HS-5 (cell line): ENCODE measurements around the gene ATOH8.

ENCODE experiments used
- DNase-seq: peaks from one replicate; pipeline ENCODE4 v3.0.0-alpha.2; 2012; ENCODE audit warnings: low read depth

ATOH8 gene

GRCh38 chr2:85770786-85771409 is 17.1 kb downstream of the ATOH8 start:
- DNase-seq, result no peak

DNA sequence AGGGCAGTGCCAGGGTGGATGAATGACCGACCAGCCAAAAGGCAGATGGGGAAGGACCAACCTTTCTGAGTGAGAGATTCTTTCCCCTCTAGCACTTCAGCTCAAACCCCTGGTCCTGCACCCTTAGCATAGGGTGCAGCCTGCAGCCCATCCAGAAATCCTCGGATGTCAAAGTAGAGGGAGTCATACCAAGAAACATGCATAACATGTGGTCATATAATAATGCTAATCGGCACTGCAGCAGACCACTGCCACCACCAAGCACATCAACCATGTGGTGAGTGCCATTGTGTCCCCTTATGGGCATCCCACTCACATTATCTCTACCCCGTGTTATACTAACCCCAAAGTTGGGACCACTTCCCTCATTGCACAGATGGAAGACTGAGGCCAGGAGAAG is 17.7 kb downstream of the ATOH8 start:
- DNase-seq, result no peak

DNA sequence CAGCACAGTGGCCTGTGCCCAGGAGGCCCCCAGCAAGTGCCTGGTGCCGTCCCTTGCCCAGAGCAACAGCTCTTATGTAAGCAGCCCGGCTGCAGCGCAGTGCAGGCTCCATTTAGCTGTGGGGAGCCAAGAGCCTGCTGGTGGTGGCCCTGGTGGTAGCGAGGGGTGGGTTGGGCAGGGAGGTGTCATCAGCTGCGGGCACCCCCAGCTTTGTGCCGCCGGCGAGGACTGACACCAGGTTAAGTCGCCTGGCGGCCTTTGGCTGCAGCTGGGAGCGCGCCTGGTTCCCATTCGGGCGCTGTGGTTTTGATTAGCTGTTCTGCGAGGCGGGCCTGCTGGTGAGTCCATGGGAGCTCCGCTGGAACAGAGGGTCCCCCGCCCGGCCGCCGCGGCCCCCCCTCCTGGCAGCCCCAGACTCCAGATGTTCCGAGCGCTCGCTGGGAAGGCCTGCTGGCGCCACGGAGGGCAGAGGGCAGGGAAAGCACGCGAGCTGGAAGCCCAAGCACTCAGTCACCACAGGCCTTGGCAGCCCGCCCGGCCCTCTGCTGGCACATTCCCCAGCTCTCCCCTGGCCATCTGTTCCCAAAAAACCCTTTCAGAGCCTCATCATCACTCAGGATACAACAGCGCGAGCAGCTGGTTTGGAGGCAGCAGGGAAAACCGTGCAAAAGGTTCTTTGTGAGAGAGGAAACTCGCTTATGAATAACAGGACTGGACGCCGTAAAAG is 18.4 kb downstream of the ATOH8 start:
- DNase-seq, result peak; percentile 98

GRCh38 chr2:85772841-85773491 is 19.2 kb downstream of the ATOH8 start:
- DNase-seq, result no peak

GRCh38 chr2:85773692-85774091 is 19.9 kb downstream of the ATOH8 start:
- DNase-seq, result no peak

- DNase-seq, result no peak
Measured at GRCh38 chr2:85774126-85774978, 20.6 kb downstream of the ATOH8 start.

GRCh38 chr2:85775406-85776381 is 21.9 kb downstream of the ATOH8 start:
- no peak for DNase-seq

DNA sequence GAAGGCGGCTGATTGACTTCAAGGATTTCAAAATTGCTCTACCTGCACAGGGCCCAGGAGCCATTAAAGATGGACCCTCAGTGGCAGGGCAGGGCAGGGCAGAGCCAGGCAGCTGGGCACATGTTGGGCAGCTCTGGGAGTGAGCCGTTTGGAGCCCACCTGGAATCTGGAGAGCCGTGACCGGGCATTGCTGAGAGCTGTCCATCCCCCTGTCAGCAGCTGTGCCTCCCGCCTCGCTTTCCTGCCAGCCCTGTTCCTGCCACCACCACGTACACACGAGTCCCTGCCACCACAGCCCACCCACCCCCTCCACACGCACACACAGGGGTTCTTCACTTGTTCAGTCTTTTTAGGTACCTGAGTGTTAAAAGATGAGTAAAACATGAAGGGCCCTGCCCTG is 22.9 kb downstream of the ATOH8 start:
- no peak for DNase-seq

DNA sequence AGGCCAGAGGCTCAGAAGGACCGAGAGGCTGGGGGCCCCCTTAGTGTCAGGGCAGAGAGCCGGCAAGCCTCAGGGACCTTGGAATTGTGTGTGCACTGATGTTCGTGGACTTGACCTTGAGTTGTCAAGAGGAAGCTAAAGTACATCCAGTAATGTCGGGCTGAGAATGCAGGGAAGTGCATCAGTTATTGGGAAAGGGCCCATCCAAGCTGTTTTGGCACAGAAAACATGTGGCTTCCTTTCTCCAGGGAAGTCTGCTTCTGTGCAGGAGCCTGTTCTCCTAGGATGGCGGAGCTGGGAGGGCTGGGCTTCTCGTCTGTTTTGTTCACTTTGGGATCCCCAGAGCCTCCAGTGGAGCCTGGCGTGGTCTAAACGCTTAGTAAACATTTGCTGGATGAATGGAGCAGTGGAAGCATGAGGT is 23.7 kb downstream of the ATOH8 start:
- DNase-seq, result no peak

- DNase-seq, result no peak
Measured at GRCh38 chr2:85778646-85779379, 25.0 kb downstream of the ATOH8 start.

GRCh38 chr2:85779641-85780315 is 26.0 kb downstream of the ATOH8 start:
- DNase-seq, result no peak

GRCh38 chr2:85780316-85781012 is 26.7 kb downstream of the ATOH8 start:
- DNase-seq, result no peak

GRCh38 chr2:85781013-85781332 is 27.2 kb downstream of the ATOH8 start:
- no peak for DNase-seq

GRCh38 chr2:85783796-85784195 is 30.0 kb downstream of the ATOH8 start:
- DNase-seq, result no peak

GRCh38 chr2:85784474-85784986 is 30.7 kb downstream of the ATOH8 start:
- no peak for DNase-seq

GRCh38 chr2:85785027-85785822 is 31.4 kb downstream of the ATOH8 start:
- no peak for DNase-seq

GRCh38 chr2:85785871-85786270 is 32.1 kb downstream of the ATOH8 start:
- DNase-seq, result no peak

- no peak for DNase-seq
Measured at GRCh38 chr2:85786444-85786843, 32.7 kb downstream of the ATOH8 start.
